CD4-positive, alpha-beta T cell treated with Interleukin-6 for 4 hours (primary cell): ENCODE results near the gene TIMP4.

Experiments used
- DNase-seq: peaks from one replicate; pipeline ENCODE4 v3.0.0-alpha.2; 2020; ENCODE audit warnings: mixed read lengths

Gene TIMP4

GRCh38 chr3:12147049-12147780 is 11.5 kb downstream of the TIMP4 start:
- DNase-seq = no peak

DNA sequence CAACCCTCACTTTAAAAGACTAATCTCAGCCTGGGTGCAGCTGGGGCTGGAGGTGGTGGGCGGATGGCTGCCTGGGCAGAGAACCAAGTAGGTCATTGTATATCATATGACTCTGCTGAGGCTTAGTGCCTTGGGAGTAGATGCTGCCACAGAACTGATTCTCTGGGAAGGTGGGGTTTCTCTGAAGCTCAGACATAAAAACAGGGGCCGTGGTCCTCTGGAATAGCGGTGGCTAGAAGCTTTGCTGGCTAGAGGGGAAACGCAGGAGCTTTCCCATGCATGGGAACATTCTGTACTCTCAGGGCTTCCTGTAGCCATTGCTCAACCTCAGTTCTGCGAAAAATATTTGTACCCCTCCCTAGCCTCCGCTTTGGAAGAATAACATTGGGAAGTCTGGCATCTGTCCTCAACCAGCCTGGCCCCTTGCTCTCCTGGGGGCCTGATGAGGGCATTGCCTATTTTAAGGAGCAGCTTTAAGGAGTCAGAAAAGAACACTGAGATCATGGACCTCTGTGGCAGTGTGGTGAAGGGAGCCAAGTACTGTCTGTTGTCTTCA is 14.7 kb downstream of the TIMP4 start:
- DNase-seq = no peak

GRCh38 chr3:12142476-12142875 is 16.2 kb downstream of the TIMP4 start:
- no peak for DNase-seq

DNA sequence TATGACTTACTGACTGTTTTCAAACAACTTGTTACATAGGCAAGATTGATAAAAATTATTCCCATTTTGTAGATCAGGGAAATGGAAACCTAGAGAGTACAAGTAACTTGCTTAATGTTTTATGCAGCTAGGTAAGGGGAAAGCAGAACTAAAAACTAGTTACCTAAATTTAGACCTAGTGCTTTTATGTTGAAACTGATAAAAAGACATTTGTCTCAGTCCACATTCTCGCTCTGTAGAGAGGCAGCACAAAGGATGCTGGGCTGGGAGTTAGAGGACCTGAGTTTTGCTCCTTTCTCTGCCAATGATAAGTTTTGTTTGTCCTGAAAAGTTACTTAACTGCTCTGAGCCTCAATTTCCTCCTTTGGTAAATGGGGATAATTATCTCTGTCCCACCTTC is 17.4 kb downstream of the TIMP4 start:
- no peak for DNase-seq

- no peak for DNase-seq
Measured at GRCh38 chr3:12139111-12139511, 19.6 kb downstream of the TIMP4 start.

DNA sequence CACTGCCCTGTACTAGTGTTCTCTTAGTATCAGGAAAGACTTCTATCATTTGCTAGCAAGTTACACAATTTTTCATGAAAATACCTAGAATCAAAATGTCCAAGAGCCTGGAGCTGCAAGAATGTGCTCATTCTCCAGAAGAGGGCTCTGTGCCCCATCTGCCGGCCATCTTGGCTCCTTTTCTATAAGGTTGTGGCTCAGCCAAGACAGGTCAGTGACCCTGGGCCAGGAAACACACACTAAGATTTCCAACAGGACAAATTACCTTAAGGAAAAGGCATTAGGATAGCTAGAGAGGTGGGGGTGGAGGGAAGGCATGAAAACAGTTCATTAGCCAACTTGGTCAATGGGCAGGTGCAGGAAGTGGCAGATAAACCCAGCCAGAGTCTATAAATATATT is 20.7 kb downstream of the TIMP4 start:
- DNase-seq = no peak

DNA sequence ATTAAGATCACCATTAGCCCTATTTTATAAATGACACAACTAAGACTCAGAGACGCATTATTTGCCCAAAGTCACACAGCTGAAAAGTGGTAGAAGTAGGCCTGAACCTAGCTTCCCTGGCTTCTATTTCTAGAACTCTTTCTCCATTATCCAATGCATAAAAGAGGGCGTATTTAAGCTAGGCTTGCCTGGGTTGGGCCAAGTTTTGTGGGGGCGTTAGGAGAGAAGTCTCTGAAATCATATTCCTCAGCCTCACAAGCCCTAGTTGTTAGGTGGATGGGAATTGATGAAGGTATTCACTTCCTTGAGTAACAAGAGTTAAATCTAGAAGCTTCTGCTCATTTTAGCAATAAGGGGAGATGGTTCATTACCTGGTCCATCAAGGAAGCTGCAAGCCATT is 22.3 kb downstream of the TIMP4 start:
- no peak for DNase-seq

GRCh38 chr3:12135029-12135657 is 23.6 kb downstream of the TIMP4 start:
- peak; percentile 64 for DNase-seq

DNA sequence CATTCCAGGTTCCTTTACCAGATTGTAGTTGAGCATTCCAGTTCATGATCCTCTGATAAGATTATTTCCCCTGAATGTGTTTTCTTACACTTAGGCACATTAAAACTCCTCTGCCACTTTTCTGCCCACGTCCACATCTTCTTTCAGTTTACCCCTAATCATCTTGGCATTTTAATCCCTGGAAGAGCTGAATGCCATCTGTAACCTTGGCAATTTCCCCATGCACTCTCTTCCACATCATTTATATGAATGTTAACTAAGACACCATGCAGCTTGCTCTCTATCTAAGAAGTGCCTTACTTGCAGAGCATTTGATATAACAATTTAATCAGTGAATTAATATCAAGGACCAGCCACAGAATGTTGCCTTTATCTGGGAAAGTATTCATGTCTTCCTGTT is 25.8 kb downstream of the TIMP4 start:
- DNase-seq = no peak

GRCh38 chr3:12131351-12132090 is 27.2 kb downstream of the TIMP4 start:
- no peak for DNase-seq

GRCh38 chr3:12127391-12127790 is 31.3 kb downstream of the TIMP4 start:
- DNase-seq = no peak

DNA sequence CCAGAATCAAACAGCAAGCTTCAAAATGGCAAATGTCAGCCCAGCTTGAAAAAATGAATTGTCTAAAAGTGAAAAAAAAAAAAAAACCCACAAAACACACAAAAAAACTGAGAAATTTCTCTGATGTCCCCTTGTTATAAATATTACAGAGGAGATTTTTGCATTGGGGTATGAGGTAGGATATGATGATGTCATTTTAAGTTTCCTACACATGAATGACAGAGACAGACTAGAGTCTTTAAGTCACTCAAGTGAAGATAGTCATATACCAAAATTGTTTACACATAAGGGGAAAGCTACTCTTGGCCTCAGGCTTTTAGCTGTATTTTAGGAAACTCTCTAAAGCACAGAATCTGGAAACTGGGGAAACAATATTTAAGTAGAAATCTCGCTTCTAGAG is 32.9 kb downstream of the TIMP4 start:
- no peak for DNase-seq

GRCh38 chr3:12121466-12121865 is 37.2 kb downstream of the TIMP4 start:
- DNase-seq = no peak

- no peak for DNase-seq
Measured at GRCh38 chr3:12120374-12121140, 38.2 kb downstream of the TIMP4 start.

- no peak for DNase-seq
Measured at GRCh38 chr3:12117473-12117872, 41.2 kb downstream of the TIMP4 start.

DNA sequence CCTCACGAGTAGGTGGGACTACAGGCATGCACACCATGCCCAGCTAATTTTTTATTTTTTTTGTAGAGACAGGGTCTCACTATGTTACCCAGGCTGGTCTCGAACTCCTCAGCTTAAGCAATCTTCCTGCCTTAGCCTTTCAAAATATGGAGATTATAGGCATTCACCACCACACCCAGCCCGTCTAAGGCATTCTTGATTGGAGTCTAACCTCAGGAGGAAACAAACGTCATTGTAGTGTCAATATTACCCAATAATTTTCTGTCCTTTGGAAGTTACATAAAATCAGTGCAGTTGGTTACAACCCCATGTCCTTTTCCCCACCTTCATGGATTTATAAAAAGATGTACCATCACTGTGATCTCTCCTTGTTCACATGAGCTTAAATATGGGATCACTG is 41.8 kb downstream of the TIMP4 start:
- DNase-seq = no peak

DNA sequence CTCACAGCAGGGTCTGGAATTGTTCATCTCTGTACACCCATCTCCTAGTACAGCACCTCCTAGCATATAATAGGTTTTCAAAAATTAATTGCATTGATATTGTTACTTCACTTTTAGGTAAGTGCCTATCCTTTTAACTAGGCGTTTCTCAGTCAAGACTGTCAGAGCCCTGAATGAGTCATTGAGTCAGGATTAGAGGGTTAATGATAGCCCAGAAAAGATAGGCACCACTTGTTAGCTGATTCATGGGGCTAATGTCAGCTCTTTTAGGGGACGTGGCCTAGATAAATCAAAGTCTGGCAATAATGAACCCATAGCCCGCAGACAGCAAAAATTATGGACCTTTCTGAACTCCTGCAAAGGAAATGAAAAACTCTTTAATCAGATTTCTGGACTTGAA is 42.9 kb downstream of the TIMP4 start:
- no peak for DNase-seq

DNA sequence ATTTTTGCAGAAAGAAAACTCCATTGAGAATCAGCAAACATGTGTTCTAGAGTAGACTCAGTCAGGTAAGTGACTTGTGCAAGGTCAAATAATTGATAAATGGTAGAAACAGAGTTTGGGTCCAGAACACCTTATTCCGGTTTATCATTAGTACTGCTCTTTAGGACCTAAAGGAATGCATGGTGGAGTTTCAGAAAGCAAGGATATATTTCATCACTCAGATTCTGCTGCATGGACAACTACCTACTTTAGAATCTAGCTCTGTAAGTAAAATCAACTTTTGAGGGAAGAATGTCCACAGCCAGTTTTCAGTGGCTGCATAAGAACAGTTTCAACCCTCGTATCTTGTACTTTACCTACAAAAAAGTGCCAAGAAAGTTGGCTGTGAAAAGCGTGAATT is 43.6 kb downstream of the TIMP4 start:
- no peak for DNase-seq

DNA sequence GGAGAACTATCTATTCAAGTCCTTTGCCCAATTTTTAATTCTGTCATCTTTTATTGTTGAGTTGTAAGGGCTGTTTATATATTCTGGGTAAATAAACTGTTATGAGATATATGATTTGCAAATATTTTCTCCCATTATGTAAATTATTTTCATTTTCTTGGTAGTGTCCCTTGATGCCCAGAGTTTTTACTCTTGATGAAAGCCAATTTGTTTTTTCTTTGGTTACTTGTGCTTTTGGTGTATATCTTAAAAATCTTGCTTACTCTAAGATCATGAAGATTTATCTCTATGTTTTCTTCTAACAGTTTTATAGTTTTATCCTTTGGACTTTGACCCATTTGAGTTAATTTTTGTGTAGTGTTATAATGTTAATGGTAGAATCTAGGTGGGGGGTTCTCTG is 44.5 kb downstream of the TIMP4 start:
- no peak for DNase-seq

GRCh38 chr3:12107071-12107713 is 51.5 kb downstream of the TIMP4 start:
- DNase-seq = no peak
